ENCODE data around the gene ARHGDIA.

Gene ARHGDIA

GRCh38 chr17:81911277-81911961 is 40.3 kb upstream of the ARHGDIA start, which contains the start of gene PCYT2:
PCYT2 (minus strand) TSS chr17:81911399; CDS start chr17:81911355, 44 bp downstream.
- peaks cover 21% of the 10 kb centered on the region for H3K36me3 ChIP-seq (ENCODE audit: control insufficient read depth, low read depth, low read length)
- H3K4me1 ChIP-seq (ENCODE audit: control insufficient read depth, low read depth, low read length) = peaks cover 9% of the 10 kb centered on the region
- H3K9me3 ChIP-seq (ENCODE audit: control insufficient read depth, low read depth, low read length) = no peaks in the 10 kb centered on the region
- peak within 1 kb of the TSS; percentile 69 for H3K4me3 ChIP-seq (ENCODE audit: low read length)
- peaks cover 12% of the 10 kb centered on the region for H3K27me3 ChIP-seq (ENCODE audit: control insufficient read depth, insufficient read depth, low read length)
- no peak within 1 kb of the TSS for H3K27ac ChIP-seq (ENCODE audit: low read length)
- H3K9ac ChIP-seq (ENCODE audit: low read length) = peak within 1 kb of the TSS; percentile 38

DNA sequence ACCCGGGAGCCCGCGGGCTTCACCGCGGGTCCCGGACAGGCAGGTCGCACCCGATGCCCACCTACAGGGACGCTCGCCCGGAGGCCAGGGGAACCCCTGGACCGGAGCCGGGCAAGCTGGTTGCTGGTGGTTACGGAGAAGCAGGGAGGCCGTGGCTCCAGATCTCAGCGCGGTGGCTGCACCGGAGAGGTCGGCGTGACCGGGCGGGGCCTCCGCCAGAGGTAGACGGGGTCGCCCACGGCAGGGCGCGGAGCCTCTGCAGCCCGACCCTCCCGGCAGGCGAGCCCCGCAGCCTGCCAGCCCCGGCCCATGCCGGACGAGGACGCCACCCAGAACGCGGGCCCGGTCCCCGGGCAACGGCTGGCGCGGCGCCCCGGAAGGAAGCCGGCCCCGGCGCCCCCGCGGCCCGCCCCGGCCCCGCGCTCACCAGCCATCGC is 39.7 kb upstream of the ARHGDIA start:
- Histone ChIP-seq H3K27ac (ENCODE audit: low read length) (no peak overlapping the region), H3K27me3 (ENCODE audit: control insufficient read depth, insufficient read depth, low read length) (peaks cover 12% of the 10 kb centered on the region), H3K4me1 (ENCODE audit: control insufficient read depth, low read depth, low read length) (peaks cover 9% of the 10 kb centered on the region), H3K9ac (ENCODE audit: low read length) (peak overlapping the region; percentile 38), H3K4me3 (ENCODE audit: low read length) (peak overlapping the region; percentile 69), H3K9me3 (ENCODE audit: control insufficient read depth, low read depth, low read length) (no peaks in the 10 kb centered on the region), H3K36me3 (ENCODE audit: control insufficient read depth, low read depth, low read length) (peaks cover 21% of the 10 kb centered on the region)

DNA sequence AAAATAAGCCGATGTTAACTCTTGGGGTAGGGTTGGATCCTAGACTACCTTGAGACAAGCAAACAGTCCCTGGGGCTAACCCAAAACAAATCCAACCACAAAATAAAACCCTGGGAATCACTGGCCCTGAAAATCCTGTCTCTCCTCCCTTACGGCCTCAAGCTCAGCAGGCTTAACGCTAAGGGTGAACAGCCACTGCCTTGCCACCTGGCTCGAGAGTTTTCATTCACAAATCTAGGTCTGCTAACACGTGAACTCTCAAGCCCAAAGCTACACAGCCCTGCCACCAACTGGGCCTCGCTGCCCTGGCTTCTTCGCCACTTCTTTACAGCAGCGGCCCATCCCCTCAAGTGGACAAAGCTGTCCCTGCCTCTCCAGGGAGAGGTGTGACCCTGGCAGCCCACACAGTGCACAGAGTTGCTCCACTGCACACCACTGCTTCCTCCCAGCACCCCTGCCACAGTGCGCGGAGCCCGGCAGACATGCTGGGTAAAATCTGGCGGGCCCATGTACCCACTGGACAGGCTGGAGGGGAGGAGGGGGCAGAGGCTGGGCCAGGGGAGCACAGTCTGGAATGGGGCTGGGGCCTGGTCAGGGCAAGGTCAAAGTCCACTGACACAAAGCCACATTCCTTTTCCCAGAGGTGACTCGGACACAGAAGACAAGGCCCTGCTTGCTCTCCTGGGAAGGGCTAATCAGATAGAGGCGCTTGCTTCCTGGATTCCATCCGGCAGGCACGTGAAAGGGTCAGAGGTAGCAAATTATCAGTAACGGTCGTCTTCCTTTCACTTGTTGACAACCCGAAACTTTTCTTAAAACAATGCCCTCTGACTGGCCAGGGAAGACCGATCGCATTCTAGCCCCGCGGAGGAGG is 39.1 kb upstream of the ARHGDIA start:
- Histone ChIP-seq H3K9me3 (ENCODE audit: control insufficient read depth, low read depth, low read length) (no peaks in the 10 kb centered on the region), H3K27me3 (ENCODE audit: control insufficient read depth, insufficient read depth, low read length) (peaks cover 12% of the 10 kb centered on the region), H3K4me1 (ENCODE audit: control insufficient read depth, low read depth, low read length) (peaks cover 9% of the 10 kb centered on the region), H3K36me3 (ENCODE audit: control insufficient read depth, low read depth, low read length) (peaks cover 21% of the 10 kb centered on the region), H3K9ac (ENCODE audit: low read length) (peak overlapping the region; percentile 38), H3K27ac (ENCODE audit: low read length) (no peak overlapping the region), H3K4me3 (ENCODE audit: low read length) (peak overlapping the region; percentile 69)

DNA sequence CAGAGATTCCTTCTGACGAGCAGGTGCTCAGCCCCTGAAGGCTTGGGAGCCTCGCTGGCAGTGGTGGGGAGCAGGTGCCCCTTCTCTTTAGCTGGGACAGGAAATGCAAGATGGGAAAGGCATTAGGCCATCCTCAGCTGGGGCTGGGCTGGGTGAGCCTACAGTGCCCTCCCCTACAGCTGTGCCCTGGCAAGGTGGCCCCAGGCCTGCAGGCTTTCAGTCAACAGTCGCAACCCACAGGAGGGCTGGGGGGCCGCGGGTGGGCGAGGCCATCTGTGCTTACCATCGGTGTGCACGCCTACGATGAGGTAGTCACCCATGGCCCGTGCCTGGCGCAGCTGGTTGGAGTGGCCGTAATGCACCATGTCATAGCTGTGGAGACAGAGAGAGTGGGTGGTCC is 38.1 kb upstream of the ARHGDIA start:
- Histone ChIP-seq H3K36me3 (ENCODE audit: control insufficient read depth, low read depth, low read length) (peaks cover 15% of the 10 kb centered on the region), H3K27ac (ENCODE audit: low read length) (no peak overlapping the region), H3K4me3 (ENCODE audit: low read length) (no peak overlapping the region), H3K4me1 (ENCODE audit: control insufficient read depth, low read depth, low read length) (peaks cover 9% of the 10 kb centered on the region), H3K9ac (ENCODE audit: low read length) (no peak overlapping the region), H3K27me3 (ENCODE audit: control insufficient read depth, insufficient read depth, low read length) (peaks cover 12% of the 10 kb centered on the region), H3K9me3 (ENCODE audit: control insufficient read depth, low read depth, low read length) (no peaks in the 10 kb centered on the region)

GRCh38 chr17:81908793-81909192 is 37.7 kb upstream of the ARHGDIA start:
- H3K36me3 ChIP-seq (ENCODE audit: control insufficient read depth, low read depth, low read length) = peaks cover 11% of the 10 kb centered on the region

GRCh38 chr17:81907219-81908145 is 36.3 kb upstream of the ARHGDIA start:
- Histone ChIP-seq H3K4me1 (ENCODE audit: control insufficient read depth, low read depth, low read length) (peaks cover 9% of the 10 kb centered on the region), H3K9ac (ENCODE audit: low read length) (no peak overlapping the region), H3K27me3 (ENCODE audit: control insufficient read depth, insufficient read depth, low read length) (peaks cover 19% of the 10 kb centered on the region), H3K27ac (ENCODE audit: low read length) (no peak overlapping the region), H3K36me3 (ENCODE audit: control insufficient read depth, low read depth, low read length) (no peaks in the 10 kb centered on the region), H3K4me3 (ENCODE audit: low read length) (no peak overlapping the region), H3K9me3 (ENCODE audit: control insufficient read depth, low read depth, low read length) (no peaks in the 10 kb centered on the region)

More at GRCh38 chr17:81908793-81909192, 37.7 kb upstream of the ARHGDIA start:
- H3K27me3 ChIP-seq (ENCODE audit: control insufficient read depth, insufficient read depth, low read length) = peaks cover 12% of the 10 kb centered on the region
- no peak overlapping the region for H3K4me3 ChIP-seq (ENCODE audit: low read length)
- H3K9ac ChIP-seq (ENCODE audit: low read length) = no peak overlapping the region
- H3K27ac ChIP-seq (ENCODE audit: low read length) = no peak overlapping the region
- H3K9me3 ChIP-seq (ENCODE audit: control insufficient read depth, low read depth, low read length) = no peaks in the 10 kb centered on the region
- H3K4me1 ChIP-seq (ENCODE audit: control insufficient read depth, low read depth, low read length) = peaks cover 9% of the 10 kb centered on the region

DNA sequence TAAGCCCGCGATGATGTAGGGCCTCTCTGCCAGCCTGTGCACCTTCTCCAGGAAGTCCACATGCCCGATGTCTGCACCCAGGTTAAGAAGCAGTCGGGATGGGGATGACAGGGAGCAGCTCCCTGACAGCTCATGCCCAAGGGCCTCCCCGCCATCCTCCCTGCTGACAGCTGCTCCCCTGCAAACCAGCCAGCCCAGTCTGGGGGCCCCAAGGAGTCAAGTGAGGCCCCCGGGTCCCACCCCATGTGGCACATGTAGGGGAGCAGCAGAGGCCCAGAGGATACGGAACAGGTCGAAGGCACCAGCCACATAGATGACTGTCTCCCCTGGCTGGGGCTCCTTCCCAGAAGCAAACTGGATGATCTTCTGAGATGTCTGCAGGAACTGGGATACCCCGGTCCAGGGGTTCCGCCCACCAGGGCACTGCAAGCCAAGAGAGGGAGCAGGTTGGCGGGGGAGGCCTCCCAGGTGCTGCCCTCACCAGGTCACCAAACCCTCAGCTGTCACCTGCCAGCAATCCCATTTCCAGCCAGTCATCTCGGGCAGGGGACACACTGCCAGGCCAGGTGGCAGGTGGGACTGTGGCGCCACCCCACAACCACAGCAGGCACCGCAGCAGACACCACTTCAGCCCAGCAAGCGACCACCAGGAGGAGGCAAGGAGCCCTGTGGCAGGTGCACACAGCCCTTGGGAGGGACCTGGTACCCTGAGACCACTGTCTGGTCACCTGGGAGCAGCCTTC is 35.5 kb upstream of the ARHGDIA start:
- Histone ChIP-seq H3K36me3 (ENCODE audit: control insufficient read depth, low read depth, low read length) (no peaks in the 10 kb centered on the region), H3K4me3 (ENCODE audit: low read length) (no peak overlapping the region), H3K4me1 (ENCODE audit: control insufficient read depth, low read depth, low read length) (peaks cover 9% of the 10 kb centered on the region), H3K27me3 (ENCODE audit: control insufficient read depth, insufficient read depth, low read length) (peaks cover 26% of the 10 kb centered on the region), H3K27ac (ENCODE audit: low read length) (no peak overlapping the region), H3K9ac (ENCODE audit: low read length) (no peak overlapping the region), H3K9me3 (ENCODE audit: control insufficient read depth, low read depth, low read length) (no peaks in the 10 kb centered on the region)

DNA sequence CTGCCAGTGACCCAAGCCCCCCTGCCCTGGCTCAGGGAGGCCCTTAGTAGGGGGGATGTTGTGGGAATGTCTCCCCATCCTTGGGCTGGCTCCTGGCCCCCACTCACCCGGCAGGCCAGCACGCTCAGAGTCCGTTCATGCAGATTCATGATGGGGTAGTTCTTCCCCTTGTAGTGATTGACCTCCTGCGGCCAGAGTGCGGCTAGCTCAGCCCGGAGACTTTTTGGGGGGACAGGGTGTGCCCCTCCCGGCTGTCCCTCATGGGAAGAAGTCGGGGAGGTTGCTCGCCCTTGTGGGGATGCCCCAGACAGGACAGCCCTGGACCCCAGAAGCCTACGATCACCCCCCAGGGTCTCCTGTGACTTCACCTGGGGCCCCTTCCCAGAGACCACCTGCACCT is 34.9 kb upstream of the ARHGDIA start:
- peaks cover 32% of the 10 kb centered on the region for H3K27me3 ChIP-seq (ENCODE audit: control insufficient read depth, insufficient read depth, low read length)
- H3K9me3 ChIP-seq (ENCODE audit: control insufficient read depth, low read depth, low read length) = no peaks in the 10 kb centered on the region
- no peak overlapping the region for H3K9ac ChIP-seq (ENCODE audit: low read length)
- H3K27ac ChIP-seq (ENCODE audit: low read length) = no peak overlapping the region
- H3K4me3 ChIP-seq (ENCODE audit: low read length) = no peak overlapping the region
- peaks cover 9% of the 10 kb centered on the region for H3K4me1 ChIP-seq (ENCODE audit: control insufficient read depth, low read depth, low read length)
- no peaks in the 10 kb centered on the region for H3K36me3 ChIP-seq (ENCODE audit: control insufficient read depth, low read depth, low read length)

DNA sequence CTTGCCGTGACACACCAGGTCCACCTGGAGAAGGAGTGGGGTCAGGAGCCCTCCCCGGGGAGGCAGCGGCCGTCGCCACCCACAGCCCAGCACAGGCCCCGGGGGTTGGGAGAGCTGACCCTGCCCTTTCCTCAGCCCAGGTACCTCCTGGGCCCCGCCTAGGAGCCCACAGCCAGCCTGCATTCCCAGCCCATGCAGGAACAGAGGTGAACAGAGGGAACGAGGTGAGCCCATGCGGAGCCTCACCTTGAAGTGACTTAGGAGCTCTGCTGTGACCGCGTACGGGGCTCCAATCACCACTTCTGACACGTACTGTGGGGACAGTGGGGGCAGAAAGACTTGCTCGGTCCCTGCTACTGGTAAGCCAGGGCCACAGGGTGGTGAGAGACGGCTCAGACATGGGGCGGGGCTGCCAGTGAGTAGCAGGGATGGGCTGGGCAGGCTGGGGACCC is 34.3 kb upstream of the ARHGDIA start:
- no peak overlapping the region for H3K9ac ChIP-seq (ENCODE audit: low read length)
- H3K27ac ChIP-seq (ENCODE audit: low read length) = no peak overlapping the region
- H3K9me3 ChIP-seq (ENCODE audit: control insufficient read depth, low read depth, low read length) = no peaks in the 10 kb centered on the region
- H3K4me3 ChIP-seq (ENCODE audit: low read length) = no peak overlapping the region
- peaks cover 7% of the 10 kb centered on the region for H3K4me1 ChIP-seq (ENCODE audit: control insufficient read depth, low read depth, low read length)
- peaks cover 34% of the 10 kb centered on the region for H3K27me3 ChIP-seq (ENCODE audit: control insufficient read depth, insufficient read depth, low read length)
- H3K36me3 ChIP-seq (ENCODE audit: control insufficient read depth, low read depth, low read length) = no peaks in the 10 kb centered on the region

GRCh38 chr17:81904600-81905423 is 33.7 kb upstream of the ARHGDIA start:
- H3K9ac ChIP-seq (ENCODE audit: low read length) = no peak overlapping the region
- peaks cover 28% of the 10 kb centered on the region for H3K27me3 ChIP-seq (ENCODE audit: control insufficient read depth, insufficient read depth, low read length)
- H3K4me1 ChIP-seq (ENCODE audit: control insufficient read depth, low read depth, low read length) = peaks cover under 1% of the 10 kb centered on the region
- H3K27ac ChIP-seq (ENCODE audit: low read length) = no peak overlapping the region
- H3K4me3 ChIP-seq (ENCODE audit: low read length) = no peak overlapping the region
- H3K9me3 ChIP-seq (ENCODE audit: control insufficient read depth, low read depth, low read length) = no peaks in the 10 kb centered on the region
- no peaks in the 10 kb centered on the region for H3K36me3 ChIP-seq (ENCODE audit: control insufficient read depth, low read depth, low read length)

Measured in iPS-18a (cell line).